ENCODE measurements around the gene HNF1A.

Gene HNF1A

GRCh38 chr12:120990487-120991055, 12.2 kb downstream of the HNF1A start:
- DNase-seq: no peak

DNA sequence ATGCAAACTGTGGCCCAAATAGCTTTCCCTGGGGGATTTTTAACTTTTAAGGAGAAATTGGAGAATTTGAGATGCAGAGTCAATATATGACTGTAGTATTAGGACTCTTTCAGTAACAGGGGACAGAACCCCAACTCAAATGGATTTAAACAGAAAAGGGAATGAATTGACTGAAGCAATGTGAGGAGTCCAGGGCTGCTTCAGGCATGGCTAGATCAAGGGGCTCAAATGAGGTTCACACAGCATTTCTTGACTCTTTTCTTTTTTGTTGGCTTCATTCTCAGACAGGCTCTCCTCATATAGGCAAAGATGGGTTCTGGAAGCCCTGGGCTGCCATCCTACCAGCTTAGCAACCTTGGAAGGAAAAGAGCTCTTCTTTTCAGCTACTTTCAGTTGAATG, 13.6 kb downstream of the HNF1A start:
- no peak for DNase-seq

- DNase-seq: no peak
These were observed 14.6 kb downstream of the HNF1A start for GRCh38 chr12:120992989-120993388.

- DNase-seq: no peak
These were observed 15.2 kb downstream of the HNF1A start for GRCh38 chr12:120993496-120993895.

DNA sequence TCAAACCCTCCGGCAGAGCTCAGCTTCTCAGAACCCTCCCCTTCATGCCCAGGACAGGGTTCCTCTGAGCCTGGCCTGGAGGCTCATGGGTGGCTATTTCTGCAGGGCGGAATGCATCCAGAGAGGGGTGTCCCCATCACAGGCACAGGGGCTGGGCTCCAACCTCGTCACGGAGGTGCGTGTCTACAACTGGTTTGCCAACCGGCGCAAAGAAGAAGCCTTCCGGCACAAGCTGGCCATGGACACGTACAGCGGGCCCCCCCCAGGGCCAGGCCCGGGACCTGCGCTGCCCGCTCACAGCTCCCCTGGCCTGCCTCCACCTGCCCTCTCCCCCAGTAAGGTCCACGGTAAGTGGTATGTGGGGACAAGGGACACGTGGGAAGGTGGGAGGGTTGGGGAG, 15.7 kb downstream of the HNF1A start:
- DNase-seq: no peak

DNA sequence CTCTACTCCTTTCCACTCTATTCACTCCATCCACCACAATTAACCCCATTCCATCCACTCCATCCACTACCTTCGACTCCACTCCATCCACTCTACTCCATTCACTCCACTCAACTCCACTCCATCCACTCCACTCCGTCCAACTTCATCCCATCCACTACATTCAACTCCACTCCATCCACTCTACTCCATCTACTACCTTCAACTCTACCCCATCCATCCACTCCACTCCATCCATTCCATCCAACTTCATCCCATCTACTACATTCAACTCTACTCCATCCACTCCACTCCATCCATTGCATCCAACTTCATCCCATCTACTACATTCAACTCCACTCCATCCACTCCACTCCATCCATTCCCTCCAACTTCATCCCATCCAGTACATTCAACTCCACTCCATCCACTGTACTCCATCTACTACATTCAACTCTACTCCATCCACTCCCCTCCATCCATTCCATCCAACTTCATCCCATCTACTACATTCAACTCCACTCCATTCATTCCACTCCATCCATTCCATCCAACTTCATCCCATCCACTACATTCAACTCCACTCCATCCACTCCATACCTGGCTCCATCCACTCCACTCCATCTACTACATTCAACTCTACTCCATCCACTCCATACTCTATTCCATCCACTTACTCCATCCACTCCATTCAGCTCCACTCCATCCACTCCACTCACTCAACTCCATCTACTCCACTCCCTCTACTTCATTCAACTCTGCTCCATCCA, 16.4 kb downstream of the HNF1A start:
- DNase-seq: no peak

- no peak for DNase-seq
These were observed 17.9 kb downstream of the HNF1A start for GRCh38 chr12:120996133-120996746.

DNA sequence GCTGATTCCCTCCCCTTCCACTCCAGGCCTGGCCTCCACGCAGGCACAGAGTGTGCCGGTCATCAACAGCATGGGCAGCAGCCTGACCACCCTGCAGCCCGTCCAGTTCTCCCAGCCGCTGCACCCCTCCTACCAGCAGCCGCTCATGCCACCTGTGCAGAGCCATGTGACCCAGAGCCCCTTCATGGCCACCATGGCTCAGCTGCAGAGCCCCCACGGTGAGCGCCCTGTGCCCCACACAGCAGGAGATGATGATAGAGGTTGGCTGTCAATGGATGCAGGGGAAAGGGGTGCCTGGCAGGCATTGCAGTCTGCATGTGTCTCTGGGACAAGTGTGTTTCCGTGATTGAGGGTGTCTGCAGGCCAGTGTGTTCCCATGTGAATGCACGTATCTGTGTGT, 19.1 kb downstream of the HNF1A start:
- no peak for DNase-seq

DNA sequence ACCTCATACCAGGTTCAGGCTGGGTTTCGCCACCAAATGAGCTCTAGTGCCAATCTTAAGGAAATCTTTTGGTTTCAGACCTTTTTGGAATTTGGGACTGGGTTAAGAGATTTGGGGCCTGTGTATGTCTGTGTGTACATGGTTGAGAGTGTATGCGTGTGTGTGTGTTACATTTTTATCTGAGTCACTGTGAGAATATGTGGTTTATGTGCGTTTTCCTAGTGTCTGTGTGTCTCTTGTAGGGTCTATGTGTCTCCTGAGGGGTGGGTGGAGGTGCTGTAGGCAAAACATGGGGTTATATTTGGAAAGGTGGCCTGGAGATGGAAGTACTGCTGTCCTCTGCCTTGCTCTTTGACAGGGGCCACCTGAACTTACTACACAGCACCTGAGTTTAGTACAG, 20.1 kb downstream of the HNF1A start:
- DNase-seq: no peak

GRCh38 chr12:120999191-121000120, 21.1 kb downstream of the HNF1A start:
- no peak for DNase-seq

DNA sequence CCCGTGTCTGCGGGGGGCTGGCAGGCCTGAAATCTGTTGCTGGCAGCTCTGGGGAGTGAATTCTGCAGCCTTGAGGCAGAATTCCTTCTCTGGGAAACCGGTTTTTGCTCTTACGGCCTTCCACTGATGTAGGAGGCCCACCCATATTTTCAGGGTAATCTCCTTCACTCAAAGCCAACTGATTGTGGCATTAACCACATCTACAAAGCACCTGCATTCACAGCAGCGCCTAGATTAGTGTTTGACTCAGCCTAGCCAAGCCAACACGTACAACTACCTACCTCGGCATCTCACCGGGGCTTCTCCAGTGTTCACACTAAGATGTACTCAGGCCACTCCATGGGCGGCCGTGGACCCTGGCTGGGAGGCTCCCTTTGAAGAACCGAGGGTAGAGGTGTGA, 22.2 kb downstream of the HNF1A start:
- no peak for DNase-seq

- DNase-seq: no peak
These were observed 22.7 kb downstream of the HNF1A start for GRCh38 chr12:121001060-121001459.

DNA sequence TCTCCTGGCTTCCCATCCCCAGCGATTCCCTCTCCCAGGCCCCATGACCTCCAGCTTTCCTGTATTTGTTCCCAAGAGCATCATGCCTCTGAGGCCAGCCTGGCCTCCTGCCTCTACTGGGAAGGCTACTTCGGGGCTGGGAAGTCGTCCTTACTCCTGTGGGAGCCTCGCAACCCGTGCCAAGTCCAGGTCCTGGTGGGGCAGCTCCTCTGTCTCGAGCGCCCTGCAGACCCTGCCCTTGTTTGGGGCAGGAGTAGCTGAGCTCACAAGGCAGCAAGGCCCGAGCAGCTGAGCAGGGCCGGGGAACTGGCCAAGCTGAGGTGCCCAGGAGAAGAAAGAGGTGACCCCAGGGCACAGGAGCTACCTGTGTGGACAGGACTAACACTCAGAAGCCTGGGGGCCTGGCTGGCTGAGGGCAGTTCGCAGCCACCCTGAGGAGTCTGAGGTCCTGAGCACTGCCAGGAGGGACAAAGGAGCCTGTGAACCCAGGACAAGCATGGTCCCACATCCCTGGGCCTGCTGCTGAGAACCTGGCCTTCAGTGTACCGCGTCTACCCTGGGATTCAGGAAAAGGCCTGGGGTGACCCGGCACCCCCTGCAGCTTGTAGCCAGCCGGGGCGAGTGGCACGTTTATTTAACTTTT, 23.6 kb downstream of the HNF1A start:
- DNase-seq: no peak

DNA sequence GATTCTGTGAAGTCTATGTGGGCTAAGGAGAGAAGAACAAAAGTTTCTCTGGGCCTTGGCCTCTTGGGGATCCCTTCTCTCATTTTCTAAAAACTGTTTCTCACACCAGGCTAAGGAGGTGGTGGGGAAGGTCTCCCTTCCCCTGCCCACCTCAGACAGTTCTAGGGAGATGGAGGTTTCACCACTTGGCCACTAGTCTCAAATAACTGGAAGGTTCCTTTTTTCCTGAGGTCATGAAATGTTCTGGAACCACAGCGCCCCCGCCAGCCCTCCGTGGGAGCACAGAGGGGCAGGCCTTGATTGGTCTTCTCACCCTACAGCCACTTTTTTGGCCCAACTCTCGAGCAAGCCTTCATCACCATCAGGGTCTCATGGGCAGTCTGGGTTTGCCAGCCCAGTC, 25.3 kb downstream of the HNF1A start:
- DNase-seq: no peak

DNA sequence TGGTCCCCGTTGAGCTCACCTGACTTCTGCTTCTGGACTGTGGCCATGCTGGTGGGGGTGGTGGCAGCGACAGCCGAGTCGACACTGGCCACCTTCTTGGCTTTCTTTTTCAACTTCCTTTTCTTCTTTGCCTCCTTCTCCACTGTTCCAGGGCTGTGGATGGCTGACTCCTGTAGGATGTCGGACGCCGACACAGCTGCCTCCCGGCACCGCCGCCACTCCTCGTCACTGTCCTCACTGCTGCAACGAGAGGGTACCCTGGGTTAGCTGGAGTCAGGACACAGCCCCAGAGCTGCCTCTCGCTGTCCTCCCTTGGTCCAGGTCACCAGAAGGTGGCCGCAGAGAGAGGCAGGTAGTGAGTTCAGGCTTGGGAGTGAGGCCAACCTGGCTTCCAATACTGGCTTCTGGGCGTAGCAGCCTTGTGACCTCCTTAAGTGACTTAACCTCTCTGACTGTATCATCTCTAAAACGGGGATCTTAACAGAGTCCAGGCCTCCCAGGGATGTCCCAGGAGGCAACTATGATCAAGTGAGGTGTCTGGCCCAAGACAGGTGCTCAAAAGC, 26.0 kb downstream of the HNF1A start:
- no peak for DNase-seq

DNA sequence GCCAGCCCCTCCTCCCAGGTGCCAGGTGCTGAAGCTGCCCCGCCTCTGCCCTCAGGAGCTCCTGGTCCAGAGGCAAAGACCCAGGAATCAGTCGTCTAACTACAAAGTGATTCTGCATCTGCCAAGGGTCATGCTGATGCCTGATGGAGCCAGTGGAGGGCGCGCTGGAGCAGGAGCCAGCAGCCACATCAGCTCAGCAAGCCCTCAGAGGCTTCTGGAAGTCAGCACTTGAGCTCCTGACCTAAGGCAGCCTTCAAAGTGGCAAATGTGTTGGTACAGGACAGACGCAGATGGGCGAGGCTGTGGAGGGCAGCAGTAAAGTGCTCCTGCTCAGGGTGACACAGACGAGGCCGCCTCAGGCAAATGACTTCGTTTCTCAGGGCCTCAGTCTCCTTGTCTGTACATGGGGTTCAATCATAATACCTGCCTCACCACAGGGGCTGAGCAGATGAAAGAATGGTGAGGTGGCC, 27.0 kb downstream of the HNF1A start:
- DNase-seq: peak; percentile 50

- DNase-seq: no peak
These were observed 30.2 kb downstream of the HNF1A start for GRCh38 chr12:121008347-121009098.

GRCh38 chr12:121009741-121010140, 31.4 kb downstream of the HNF1A start:
- DNase-seq: no peak

GRCh38 chr12:121010860-121011259, 32.5 kb downstream of the HNF1A start:
- DNase-seq: no peak

DNA sequence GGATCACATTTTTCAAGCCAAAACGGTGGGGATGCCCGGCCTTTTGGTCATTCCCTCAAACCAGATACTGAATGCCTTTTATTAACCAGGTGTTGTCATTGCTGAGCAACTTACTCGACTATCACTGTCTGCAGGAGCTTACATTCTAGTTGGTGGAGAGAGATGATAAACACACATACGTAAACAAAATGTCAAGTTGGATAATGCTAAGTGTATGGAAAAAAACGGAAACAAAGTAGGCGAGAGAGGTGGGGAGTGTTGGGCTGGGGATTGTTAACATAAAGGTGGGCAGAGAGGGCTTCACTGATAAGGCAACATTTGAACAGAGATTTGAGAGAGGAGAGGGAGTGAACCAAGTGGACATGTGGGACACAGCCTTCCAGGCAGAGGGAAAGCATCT, 33.5 kb downstream of the HNF1A start:
- DNase-seq: no peak

DNA sequence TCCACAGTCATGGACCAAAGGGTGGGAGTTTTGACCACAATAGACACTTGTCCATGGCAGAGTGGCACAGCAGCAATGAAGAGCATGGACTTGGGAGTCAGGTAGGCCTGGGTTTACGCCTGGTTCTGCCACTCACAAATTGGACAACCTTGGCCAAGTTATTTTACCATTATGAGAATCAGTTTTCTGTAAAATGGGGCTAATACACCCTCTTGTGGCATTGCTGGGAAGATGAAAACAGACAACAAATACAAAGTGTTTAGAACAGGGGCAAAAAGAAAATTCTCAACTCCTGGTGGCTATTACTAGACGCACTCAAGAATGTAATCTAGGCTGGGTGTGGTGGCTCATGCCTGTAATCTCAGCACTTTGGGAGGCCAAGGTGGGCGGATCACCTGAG, 35.4 kb downstream of the HNF1A start:
- no peak for DNase-seq
